Caco-2 (cell line): Measurements from ENCODE around the gene LHPP. TPM values are rescaled to one million over a fixed set of nuclear protein-coding genes. Genes with fewer than 3 reads are reported as not detected.

Experiments
- BruUV-seq: library from RNA; stranded (reverse); fragments of 400-500 nt; replicated peaks from 2 replicates; lab custom pipeline; 2021; lab: Mats Ljungman, UMichigan
- CTCF ChIA-PET: fragments of 300-600 bp; sonication (Branson Sonifier 250); formaldehyde crosslinking; loops from one replicate; lab custom pipeline; 2022; ENCODE audit warnings: antibody characterized with exemption; lab: Charles Lee
- POLR2A ChIA-PET: fragments of 300-600 bp; sonication (Branson Sonifier 250); formaldehyde crosslinking; loops from one replicate; lab custom pipeline; 2022; ENCODE audit warnings: antibody characterized with exemption; lab: Charles Lee
- DNase-seq, 2 experiments: peaks; one replicate each; pipeline versions ENCODE4 v3.0.0 to v3.0.0-alpha.2; 2020 to 2022
- H3K27me3 ChIP-seq: replicated peaks from 2 replicates; pipeline ENCODE4 v1.6.0; 2011; ENCODE audit warnings: low read length; ENCODE audit not compliant: control insufficient read depth, insufficient read depth
- H3K36me3 ChIP-seq: 2 replicates; pipeline ENCODE4 v1.5.1; 2011; ENCODE audit warnings: low read length; ENCODE audit not compliant: control insufficient read depth, insufficient read depth
- H3K4me1 ChIP-seq: fragments of 250-450 bp; sonication (Bioruptor Pico); 2 replicates; pipeline ENCODE4 v1.5.1; 2020; ENCODE audit warnings: mild to moderate bottlenecking
- H3K4me3 ChIP-seq: 2 replicates; pipeline ENCODE4 v1.5.1; 2011; ENCODE audit warnings: low read depth, mild to moderate bottlenecking, control low read depth, low read length
- H3K9me3 ChIP-seq: fragments of 250-450 bp; sonication (Bioruptor Pico); 2 replicates; pipeline ENCODE4 v1.5.1; 2020; ENCODE audit warnings: mild to moderate bottlenecking, moderate library complexity
- H3K27ac Mint-ChIP-seq: one replicate; pipeline ENCODE4 v1.8.0; 2022; ENCODE audit warnings: mixed read lengths; ENCODE audit not compliant: unreplicated experiment
- H3K27me3 Mint-ChIP-seq: one replicate; pipeline ENCODE4 v1.8.0; 2022; ENCODE audit warnings: mixed read lengths; ENCODE audit not compliant: insufficient read depth, unreplicated experiment
- H3K36me3 Mint-ChIP-seq: one replicate; pipeline ENCODE4 v1.8.0; 2022; ENCODE audit warnings: mild to moderate bottlenecking, mixed read lengths; ENCODE audit not compliant: insufficient read depth, unreplicated experiment
- H3K4me1 Mint-ChIP-seq: one replicate; pipeline ENCODE4 v1.8.0; 2022; ENCODE audit warnings: low read depth, mixed read lengths; ENCODE audit not compliant: unreplicated experiment
- H3K4me3 Mint-ChIP-seq: one replicate; pipeline ENCODE4 v1.8.0; 2022; ENCODE audit warnings: mild to moderate bottlenecking, moderate library complexity, mixed read lengths; ENCODE audit not compliant: unreplicated experiment
- H3K9me3 Mint-ChIP-seq: one replicate; pipeline ENCODE4 v1.8.0; 2022; ENCODE audit warnings: mixed read lengths; ENCODE audit not compliant: unreplicated experiment
- CTCF ChIP-seq, 2 experiments: fragments of 200-600 bp in 1 of 2; IDR thresholded peaks; 1 replicate in 1 of 2; 2 replicates in 1 of 2; pipeline versions ENCODE4 v1.5.1 to v1.8.0; 2011 to 2022; ENCODE audit warnings: antibody characterized with exemption in 1 of 2, control low read depth in 1 of 2, inconsistent platforms in 1 of 2, low read depth in 1 of 2, low read length in 1 of 2, mild to moderate bottlenecking in 1 of 2, moderate library complexity in 1 of 2; ENCODE audit not compliant: insufficient read depth in 1 of 2, severe bottlenecking in 1 of 2, unreplicated experiment in 1 of 2
- intact Hi-C: fragments of 100-400 bp; cut with micrococcal nuclease; formaldehyde crosslinking; loops from one replicate; pipeline ENCODE4 v1.10.0; 2022; ENCODE audit not compliant: unreplicated experiment
- total RNA-seq: library from RNA; stranded (reverse); gene quantifications from 2 replicates; pipeline ENCODE4 v1.2.3, GENCODE V29; 2022

Gene LHPP
- total RNA-seq, 1 experiment from 2014 or later, result 15.9 TPM

GRCh38 chr10:124628676-124629021 is 167.0 kb downstream of the LHPP start:
- BruUV-seq, result no TSS peak
- no peak for TF ChIP-seq CTCF (IDR thresholded peaks at IDR 0.05; ENCODE audit: insufficient read depth in 1 of 2, low read depth in 1 of 2, low read length in 1 of 2, severe bottlenecking in 1 of 2, unreplicated experiment in 1 of 2)
- H3K27me3 Mint-ChIP-seq, result no peaks in the 10 kb centered on the region
- no peak for DNase-seq
- no peaks in the 10 kb centered on the region for H3K4me1 Mint-ChIP-seq
- no peaks in the 10 kb centered on the region for H3K36me3 Mint-ChIP-seq
- Histone ChIP-seq H3K9me3 (no peaks in the 10 kb centered on the region), H3K27me3 (no peaks in the 10 kb centered on the region), H3K4me3 (no peak overlapping the region), H3K36me3 (no peaks in the 10 kb centered on the region), H3K4me1 (0 out of 2 replicates have a peak, but pooled peaks cover 4% of the 10 kb centered on the region)
- intact Hi-C loops, result no loop called here
- no peak overlapping the region for H3K27ac Mint-ChIP-seq
- no peaks in the 10 kb centered on the region for H3K9me3 Mint-ChIP-seq
- H3K4me3 Mint-ChIP-seq, result no peak overlapping the region
- CTCF ChIA-PET, result no interaction called here
- POLR2A ChIA-PET, result no interaction called here

- 0 out of 2 replicates have a peak, but pooled peaks cover 4% of the 10 kb centered on the region for H3K4me1 ChIP-seq
- ChIA-PET POLR2A (no interaction called here), CTCF (interaction anchor here (0.6 kb wide), 1 partner anchor 40 kb away, joined by 4 read pairs; no protein-coding TSS in a partner anchor)
- H3K27me3 ChIP-seq, result no peaks in the 10 kb centered on the region
- no peak overlapping the region for H3K4me3 Mint-ChIP-seq
- no peak overlapping the region for H3K4me3 ChIP-seq
- no peaks in the 10 kb centered on the region for H3K36me3 ChIP-seq
- no TSS peak for BruUV-seq
- H3K9me3 Mint-ChIP-seq, result no peaks in the 10 kb centered on the region
- TF ChIP-seq CTCF (IDR thresholded peaks at IDR 0.05; ENCODE audit: insufficient read depth in 1 of 2, low read depth in 1 of 2, low read length in 1 of 2, severe bottlenecking in 1 of 2, unreplicated experiment in 1 of 2), result no peak
- DNase-seq, result no peak
- H3K27me3 Mint-ChIP-seq, result no peaks in the 10 kb centered on the region
- no peak overlapping the region for H3K27ac Mint-ChIP-seq
- no peaks in the 10 kb centered on the region for H3K36me3 Mint-ChIP-seq
- intact Hi-C loops, result no loop called here
- H3K9me3 ChIP-seq, result no peaks in the 10 kb centered on the region
- H3K4me1 Mint-ChIP-seq, result no peaks in the 10 kb centered on the region
Observed at GRCh38 chr10:124629415-124629814, 167.8 kb downstream of the LHPP start.

- Histone ChIP-seq H3K27me3 (no peaks in the 10 kb centered on the region), H3K9me3 (no peaks in the 10 kb centered on the region), H3K36me3 (no peaks in the 10 kb centered on the region), H3K4me1 (0 out of 2 replicates have a peak, but pooled peaks cover 4% of the 10 kb centered on the region), H3K4me3 (no peak overlapping the region)
- intact Hi-C loops, result loop anchor here (5.0 kb wide), 1 partner anchor 112 kb away; the partner anchor contains the start of gene FAM53B
- BruUV-seq, result no TSS peak
- no peak overlapping the region for H3K4me3 Mint-ChIP-seq
- no peak overlapping the region for H3K27ac Mint-ChIP-seq
- ChIA-PET POLR2A (no interaction called here), CTCF (interaction anchor here (0.6 kb wide), 1 partner anchor 40 kb away, joined by 4 read pairs; no protein-coding TSS in a partner anchor)
- no peak for DNase-seq
- no peaks in the 10 kb centered on the region for H3K9me3 Mint-ChIP-seq
- no peak for TF ChIP-seq CTCF (IDR thresholded peaks at IDR 0.05; ENCODE audit: insufficient read depth in 1 of 2, low read depth in 1 of 2, low read length in 1 of 2, severe bottlenecking in 1 of 2, unreplicated experiment in 1 of 2)
- no peaks in the 10 kb centered on the region for H3K4me1 Mint-ChIP-seq
- no peaks in the 10 kb centered on the region for H3K36me3 Mint-ChIP-seq
- H3K27me3 Mint-ChIP-seq, result no peaks in the 10 kb centered on the region
Observed at GRCh38 chr10:124629842-124630241, 168.2 kb downstream of the LHPP start.
